Glomerular visceral epithelial cell (primary cell): Measurements from ENCODE around the gene C1QTNF3.
A peak's percentile ranks its signal among the peaks of the same experiment; 100 is the strongest.

Experiments
- DNase-seq: peaks from one replicate; pipeline ENCODE4 v3.0.0-alpha.2; 2016; ENCODE audit errors: extremely low spot score

Gene C1QTNF3

DNA sequence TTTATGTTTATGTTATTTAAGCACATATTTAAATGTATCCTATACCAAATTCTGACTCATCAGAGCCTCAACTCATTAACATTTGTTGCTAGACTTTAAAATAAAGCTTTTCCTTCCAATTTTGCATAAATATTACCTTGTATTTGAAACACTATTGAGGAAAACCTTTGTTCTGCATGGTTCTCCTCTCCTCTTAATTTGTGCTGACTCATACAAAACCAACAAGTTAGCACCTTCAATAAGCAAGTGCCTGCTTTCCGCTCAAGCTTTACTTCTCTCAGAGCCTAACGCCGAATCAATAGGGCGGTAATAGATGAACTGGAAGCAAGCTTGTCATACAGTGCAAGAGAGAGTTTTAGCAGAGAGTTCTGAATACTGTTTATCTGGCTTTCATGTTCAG, 43.0 kb downstream of the C1QTNF3 start:
- DNase-seq, result no peak

DNA sequence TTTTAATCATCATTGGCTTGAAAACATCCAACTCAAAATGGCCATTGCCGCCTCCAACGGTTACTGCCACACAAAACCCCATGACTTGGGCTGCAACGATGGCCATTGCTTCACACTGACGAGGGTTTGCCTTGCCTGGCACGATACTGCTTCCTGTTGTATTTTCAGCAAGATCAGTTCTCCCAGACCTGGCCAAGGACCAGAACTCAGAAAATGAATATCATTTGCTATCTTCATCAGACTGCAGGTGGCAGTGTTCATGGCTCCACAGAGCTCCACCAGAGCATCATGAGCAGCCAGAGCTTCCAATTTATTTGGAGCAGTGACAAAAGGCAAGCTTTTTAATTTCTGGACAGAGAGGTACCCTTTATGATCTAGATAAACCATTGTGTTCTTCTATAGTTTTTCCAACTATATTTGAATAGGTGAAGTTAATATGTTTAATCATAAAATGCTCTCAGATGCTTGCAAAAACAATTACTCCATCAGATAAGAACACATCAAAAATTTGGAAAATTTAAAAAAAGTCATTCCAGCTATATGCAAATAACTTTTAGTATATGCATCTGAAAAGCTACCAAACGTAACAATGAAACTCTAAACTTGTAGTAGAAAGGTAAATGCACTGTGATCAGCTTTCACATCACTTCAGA, 45.6 kb downstream of the C1QTNF3 start:
- peak; percentile 76 for DNase-seq

DNA sequence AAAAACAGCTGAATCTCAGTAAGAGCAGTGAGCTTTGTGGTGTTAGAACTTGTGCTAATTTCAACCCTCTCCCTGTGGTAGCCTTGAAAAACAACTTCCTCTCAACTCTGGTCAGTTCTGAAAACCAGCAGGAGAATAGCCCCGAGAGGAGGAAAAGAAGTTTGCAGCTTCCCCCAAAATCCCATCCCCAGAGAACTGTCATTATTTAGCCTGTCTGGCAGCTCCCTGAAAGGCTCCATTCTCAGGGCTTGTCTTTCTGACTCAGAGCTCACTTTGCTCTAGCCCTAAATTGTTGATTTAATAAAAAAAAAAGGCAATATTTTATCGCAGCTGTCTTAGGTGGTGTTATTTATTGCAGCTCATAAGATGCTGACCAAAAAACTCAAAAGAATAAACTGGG, 47.1 kb downstream of the C1QTNF3 start:
- DNase-seq, result no peak

DNA sequence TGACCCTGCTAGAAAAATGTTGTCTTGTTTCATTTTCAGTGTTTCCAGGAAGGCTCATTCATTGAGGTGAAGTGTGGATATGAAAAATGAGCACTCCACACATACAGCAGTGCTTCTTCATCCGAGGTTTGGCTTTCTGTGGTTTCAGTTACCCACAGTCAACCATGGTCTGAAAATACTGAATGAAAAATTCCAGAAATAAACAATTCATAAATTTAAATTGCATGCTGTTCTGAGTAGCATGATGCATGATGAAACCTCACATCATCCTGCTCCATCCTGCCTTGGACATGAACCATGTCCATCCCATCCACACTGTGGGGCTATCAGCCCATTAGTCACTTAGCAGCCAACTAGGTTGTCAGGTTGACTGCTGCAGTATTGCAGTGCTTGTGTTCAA, 48.2 kb downstream of the C1QTNF3 start:
- DNase-seq, result peak; percentile 28

DNA sequence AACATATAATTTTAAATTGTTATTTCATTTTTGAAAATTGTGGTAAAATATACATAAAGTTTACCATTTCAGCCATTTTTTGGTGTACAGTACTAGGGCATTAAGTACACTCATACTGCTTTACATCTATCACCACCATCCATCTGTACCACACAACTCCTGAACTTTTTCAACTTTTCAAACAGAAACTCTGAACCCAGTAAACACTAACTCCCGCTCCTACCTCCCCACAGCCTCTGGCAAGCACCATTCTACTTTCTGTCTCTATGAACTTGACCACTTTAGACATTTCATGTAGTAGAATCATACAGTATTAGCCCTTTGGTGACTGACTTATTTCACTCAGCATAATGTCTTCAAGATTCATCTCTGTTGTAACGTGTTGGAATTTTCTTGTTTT, 50.1 kb downstream of the C1QTNF3 start:
- no peak for DNase-seq

DNA sequence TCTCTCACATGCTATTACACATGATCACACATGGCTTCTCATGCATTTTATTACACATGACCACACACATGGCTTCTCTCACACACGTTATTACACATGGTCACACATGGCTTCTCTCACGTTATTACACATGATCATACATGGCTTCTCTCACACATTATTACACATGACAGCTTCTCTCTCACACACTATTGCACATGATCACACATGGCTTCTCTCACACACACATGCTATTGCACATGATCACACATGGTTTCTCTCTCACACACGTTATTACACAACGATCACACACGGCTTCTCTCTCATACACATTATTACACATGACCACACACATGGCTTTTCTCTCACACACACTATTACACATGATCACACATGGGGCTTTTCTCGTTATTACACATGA, 57.6 kb downstream of the C1QTNF3 start:
- DNase-seq, result no peak

DNA sequence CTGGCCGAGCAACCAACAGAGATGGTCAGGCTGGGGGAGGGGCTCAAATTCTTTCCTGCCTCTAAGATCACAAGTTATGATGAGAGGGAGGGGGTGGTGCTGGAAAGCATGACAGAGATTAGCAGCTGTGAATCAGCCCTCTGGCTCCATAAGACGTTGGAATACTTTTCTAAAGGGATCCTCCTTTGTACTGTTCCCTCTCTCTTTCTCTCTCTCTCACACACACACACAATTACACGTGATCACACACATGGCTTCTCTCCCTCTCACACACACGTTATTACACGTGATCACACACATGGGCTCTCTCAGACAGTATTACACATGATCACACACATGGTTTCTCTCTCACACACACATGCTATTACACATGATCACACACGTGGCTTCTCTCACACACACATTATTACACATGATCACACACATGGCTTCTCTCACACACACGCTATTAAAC, 58.3 kb downstream of the C1QTNF3 start, which contains the start of gene SLC45A2:
TSS of gene SLC45A2 (minus strand) at position 23 of the 454 bp plus-strand sequence. CDS start 110 bp downstream, outside the sequence.
- no peak for DNase-seq

DNA sequence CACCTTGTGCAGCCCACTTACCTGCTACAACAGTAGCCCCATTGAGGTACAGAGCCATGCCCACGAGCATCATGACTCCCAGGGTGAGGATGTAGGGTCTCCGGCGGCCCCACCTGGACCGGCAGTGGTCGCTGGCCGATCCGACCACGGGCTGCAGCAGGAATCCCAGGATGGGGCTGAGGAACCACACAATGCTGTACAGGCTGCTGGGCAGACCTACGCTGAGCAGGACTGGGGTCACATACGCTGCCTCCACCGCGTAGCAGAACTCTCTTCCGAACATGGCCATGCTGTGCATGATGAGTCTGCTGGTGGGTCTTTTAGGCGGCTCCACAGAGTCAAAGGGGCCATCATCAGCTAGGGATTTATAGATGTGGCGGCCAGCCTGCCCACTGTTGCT, 58.8 kb downstream of the C1QTNF3 start:
- no peak for DNase-seq

DNA sequence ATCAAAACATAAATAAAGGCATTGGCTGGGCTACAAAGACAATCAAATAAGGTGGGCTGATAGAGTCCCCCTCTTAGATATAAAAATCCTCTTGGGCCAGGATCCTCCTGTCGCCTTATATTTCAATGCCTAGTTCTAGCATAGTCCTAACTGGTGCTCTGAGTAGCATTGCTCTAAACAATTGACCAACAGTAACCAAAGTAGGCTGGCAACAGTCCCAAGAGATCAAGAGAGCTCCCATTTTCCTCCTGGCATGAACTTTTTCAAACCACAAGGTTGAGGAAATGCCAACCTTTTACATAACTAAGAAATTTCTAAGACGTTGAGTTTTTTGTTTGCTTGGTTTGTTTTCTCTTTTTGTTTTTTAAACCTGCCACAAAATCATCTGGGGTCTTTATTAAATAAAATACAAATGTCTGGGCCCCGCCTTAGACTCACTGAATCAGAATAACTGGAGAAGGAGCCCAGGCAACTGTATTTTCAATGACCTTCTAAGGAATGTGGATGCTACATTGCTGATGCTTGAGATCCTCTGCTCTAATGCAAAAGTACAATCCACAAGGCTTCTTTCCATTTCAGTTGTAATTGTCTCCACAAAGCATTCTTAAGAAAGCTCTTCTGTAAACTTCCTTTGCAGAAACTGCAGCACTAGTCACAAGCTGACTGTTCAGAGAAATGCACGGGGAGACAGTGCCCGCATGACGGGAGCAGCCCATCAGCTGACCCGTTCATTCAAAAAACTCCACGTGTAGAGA, 61.4 kb downstream of the C1QTNF3 start:
- peak; percentile 35 for DNase-seq

DNA sequence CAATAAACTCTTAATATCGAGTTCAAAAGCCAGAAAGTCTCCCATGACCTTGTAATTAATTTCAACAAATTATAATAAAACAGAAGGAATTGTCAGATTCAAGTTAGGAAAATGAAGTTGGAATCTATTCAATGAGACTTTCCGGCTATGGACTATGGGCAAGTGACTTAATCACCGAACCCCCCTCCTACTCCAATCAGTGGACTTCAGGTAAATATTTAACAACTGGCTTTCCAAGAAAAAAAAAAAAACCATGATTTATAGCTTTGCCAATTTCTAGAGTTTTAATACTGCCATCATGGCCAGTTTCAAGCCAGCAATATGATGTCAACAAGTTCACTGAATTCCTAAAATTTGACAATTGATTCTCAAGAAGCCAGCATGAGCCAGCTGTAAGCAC, 63.0 kb downstream of the C1QTNF3 start:
- no peak for DNase-seq

DNA sequence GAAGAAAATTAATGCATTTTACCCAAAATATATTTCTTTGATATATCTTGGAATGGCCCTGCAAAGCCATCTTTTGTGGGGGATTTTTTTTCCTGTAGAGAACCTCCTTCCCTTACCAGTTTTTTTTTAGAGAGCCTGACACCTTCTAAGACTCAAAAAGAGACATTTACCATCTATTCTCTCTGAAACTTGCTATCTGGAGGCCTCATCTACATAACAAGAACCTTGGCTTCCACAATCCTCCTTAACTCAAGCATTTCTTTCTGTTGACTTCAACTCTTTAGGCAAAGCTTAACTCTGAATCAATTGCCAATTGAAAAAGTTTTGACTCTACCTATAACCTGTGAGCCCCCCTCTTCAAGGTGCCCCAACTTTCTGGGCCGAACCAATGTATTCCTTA, 64.7 kb downstream of the C1QTNF3 start:
- no peak for DNase-seq

DNA sequence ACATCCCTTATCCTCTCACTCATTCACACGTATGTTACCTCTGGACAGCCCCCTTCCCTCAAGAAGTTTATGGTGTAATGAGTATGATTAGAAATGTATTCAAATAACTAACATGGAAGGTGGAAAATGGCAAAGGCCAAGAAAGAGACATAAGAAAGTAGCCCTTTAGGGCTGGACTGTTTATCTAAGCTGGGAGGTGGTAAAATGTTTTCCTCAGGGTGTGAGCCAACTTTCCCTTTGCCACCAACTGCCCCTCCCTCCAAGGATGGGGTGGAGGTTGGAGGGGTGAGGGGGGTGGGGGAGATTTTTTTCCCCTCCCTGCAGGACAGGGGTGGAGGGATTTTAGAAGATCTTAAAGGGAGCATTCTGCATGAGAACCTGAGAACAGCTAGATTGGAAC, 66.7 kb downstream of the C1QTNF3 start:
- DNase-seq, result no peak

DNA sequence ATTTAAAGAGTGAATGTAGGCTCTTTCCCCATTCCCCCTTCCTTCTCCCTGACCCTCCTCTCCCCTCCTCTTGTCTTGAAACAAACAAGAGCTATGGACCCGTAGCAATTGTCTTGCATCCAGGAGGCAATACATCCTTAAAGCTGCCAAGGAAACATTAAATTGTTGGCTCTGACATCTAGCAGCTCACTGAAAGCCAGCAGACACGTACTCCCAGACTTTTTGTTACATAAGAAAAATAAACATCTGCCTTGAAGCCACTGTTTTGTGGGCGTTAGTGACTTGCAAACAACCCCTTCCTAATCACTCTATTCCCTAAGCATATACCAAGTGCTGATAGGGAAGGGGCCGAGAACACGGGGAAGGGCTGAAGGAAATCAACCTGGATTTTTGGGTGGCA, 67.2 kb downstream of the C1QTNF3 start:
- no peak for DNase-seq

DNA sequence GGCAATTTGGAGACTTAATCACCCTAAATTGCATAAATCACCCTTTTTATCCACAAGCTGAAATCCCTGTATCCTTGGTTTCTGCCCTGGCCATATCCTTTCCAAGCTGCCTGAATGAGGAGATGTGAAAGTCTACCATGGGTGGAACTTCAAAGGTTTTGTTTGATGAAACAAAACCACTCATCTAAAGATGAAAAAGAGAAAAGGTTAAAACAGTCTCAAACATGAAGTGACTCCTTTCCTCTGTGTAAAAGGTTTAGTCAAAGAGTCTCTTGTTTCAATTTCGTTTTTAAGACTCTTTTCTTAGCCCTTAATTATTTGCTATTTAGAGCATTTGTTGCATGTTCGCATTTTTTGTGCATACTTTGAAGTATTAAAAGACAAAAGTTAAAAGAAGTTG, 69.7 kb downstream of the C1QTNF3 start:
- no peak for DNase-seq

DNA sequence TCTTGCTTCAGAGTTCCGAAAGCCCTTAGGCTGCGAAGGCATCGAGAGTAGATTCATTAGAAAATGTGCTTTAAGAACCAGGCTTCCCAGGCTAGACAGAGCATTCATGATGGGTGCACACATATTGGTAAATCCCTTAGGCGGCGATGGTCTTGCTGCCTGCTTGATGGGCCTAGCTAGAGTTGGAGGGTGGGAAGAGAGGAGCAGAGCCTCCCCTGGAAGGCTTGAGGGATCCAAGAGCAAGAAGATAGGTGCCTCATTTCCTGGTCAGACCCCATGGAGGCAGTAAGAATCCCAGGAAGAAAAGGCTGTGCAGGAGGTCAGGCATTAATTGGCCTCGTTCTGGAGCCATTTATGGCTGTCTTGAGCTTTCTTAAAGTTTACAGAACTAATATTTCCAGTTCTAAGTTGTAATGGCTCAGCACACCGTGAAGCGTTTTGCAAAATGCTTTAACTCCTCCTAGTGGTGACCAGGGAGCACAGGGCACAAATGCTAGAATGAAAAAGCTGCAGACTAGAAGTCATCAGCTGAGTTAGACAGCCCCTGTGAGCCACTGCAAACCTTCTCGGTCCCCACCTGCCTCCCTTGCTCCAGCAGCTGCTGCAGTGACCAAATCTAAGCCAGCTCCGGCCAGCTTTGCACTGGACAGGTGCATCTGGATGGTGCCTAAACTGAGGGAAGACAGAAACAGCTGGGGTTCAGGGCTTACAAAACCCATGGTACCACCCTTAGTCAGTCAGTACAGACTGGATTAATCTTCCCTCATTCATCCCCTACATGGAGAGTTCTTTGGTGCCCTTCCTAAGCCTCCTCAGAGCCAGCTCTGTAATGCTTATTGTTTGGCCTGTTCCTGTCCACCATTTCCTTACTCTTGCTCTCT, 73.2 kb downstream of the C1QTNF3 start:
- DNase-seq, result peak; percentile 58

DNA sequence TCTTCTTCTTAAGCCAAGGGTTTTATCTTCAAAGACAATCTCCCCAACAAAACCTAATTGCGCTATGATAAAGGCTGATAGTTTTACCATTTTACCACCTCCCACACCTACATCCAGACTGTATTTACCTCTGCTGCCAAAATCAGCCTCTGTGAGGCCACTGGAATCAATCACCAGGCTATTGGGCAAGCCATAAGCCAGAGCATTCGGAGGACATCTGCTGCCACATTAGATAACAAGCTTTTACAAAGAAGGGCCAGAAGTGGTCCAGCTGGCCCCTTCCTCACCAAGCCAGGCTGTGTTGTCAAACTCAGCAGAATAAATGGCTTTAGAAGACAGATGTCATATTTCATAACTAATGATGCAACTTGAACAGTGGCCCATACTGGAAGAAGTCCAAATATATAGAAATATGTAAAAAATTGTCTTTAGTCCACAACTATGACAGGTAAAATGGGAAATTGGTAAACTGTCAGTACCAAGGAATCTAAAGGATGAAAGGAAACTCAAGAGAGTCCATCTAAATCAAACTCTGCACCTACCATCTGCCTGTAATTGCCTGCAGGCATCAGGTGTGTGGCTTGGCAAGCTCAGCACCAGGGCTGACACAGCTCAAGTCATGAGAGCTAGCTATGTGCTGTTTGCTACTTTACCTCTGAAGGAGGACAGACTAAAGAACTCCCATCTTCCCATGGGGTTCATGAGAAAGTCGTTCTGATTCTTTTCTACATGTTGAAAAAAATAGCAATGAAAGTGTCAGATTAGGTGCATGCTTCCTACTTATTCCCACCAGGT, 74.6 kb downstream of the C1QTNF3 start:
- DNase-seq, result no peak
